DOHH2 (cell line): ENCODE results near the gene IMPDH1.

Experiments
- CTCF ChIP-seq: fragments of 200-600 bp; sonication (generic); IDR thresholded peaks from one replicate; pipeline ENCODE4 v1.5.1; 2014; ENCODE audit warnings: antibody characterized with exemption, mild to moderate bottlenecking, low read depth, low read length; ENCODE audit not compliant: poor library complexity, severe bottlenecking
- EZH2phosphoT487 ChIP-seq: fragments of 200-600 bp; sonication (generic); IDR thresholded peaks from 2 replicates; pipeline ENCODE4 v1.6.1; 2017; ENCODE audit warnings: borderline replicate concordance, mild to moderate bottlenecking, antibody characterized with exemption, low read length, moderate library complexity, mixed read lengths

- TF ChIP-seq CTCF (no peak), EZH2phosphoT487 (no peak)
Measured at GRCh38 chr7:128406314-128407232, 3.2 kb downstream of the IMPDH1 start.
